GOT3 (cell line): ENCODE results near the gene DGCR2.
"Not testable (repeated sequence)": the region's sequence is repeated elsewhere in the genome, so short reads cannot be mapped to it uniquely, and the experiment has no call there.

Experiments
- DNase-seq: peaks from one replicate; lab custom pipeline; 2025; ENCODE audit warnings: mixed read lengths; lab: John Stamatoyannopoulos, UW

The DGCR2 gene

DNA sequence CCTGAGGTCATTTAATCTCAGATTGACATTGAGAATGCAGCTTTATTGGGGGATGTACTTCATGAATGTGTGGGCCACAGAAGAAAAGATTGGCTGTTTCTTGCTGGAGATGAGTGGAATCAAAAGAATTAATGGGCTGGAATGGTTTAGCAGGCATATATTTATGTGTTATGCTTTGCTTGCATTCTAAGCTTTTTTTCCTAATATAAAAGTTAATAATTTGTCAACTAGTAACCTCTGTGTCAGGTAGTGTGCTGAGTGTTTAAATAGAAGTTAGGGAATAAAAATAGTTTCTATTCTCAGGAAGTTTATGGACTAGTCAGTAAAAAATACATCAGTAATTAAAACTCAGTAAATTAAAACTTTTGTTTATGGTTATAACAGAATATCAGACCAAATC lies 118.7 kb downstream of the DGCR2 start:
- no peak for DNase-seq

DNA sequence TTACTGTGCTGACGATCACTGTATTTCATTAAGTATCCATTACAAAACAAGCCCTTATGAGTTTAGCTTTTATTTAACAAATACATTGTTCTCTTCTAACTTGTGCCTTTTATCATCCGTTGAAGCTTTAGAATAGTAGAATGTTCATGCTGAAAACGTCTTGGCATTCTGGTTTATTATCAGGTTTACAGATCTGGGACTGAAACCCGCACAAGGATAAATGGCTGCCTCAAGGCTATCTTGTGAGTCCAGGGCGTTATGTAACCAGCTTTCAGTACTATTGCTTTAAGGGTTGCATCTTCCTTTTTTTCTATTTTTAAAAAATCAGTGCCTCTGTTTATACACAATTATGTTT lies 119.6 kb downstream of the DGCR2 start:
- DNase-seq: no peak

DNA sequence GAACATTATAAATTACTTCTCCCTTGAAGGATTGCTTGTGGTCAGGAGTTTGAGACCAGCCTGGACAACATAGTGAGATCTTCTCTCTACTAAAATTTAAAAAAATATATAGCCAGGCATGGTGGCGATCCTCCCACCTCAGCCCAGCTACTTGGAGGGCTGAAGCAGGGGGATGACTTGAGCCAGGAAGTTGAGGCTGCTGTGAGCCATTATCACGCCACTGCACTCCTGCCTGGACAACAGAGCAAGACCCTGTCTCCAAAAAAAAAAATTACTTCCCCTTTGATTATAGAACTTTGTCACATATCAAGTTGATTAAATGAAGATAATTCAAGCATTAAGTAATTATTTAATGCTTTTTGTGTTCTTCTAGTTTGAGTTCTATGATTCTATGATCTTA lies 121.0 kb downstream of the DGCR2 start:
- no peak for DNase-seq

DNA sequence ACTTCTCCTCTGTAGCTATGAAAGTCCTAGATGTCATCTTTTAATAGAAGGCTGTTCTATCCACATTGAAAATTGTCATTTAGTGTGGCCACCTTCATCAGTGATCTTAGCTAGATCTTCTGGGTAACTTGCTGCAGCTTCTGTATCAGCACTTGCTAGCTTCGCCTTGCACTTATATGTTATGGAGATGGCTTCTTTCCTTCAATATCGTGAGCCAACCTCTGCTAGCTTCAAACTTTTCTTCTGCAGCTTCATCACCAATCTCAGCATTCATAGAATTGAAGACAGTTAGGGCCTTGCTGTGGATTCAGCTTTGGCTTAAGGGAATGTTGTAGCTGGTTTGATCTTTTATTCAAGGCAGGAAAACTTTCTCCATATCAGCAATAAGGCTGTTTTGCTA lies 122.1 kb downstream of the DGCR2 start:
- not testable (repeated sequence) for DNase-seq

DNA sequence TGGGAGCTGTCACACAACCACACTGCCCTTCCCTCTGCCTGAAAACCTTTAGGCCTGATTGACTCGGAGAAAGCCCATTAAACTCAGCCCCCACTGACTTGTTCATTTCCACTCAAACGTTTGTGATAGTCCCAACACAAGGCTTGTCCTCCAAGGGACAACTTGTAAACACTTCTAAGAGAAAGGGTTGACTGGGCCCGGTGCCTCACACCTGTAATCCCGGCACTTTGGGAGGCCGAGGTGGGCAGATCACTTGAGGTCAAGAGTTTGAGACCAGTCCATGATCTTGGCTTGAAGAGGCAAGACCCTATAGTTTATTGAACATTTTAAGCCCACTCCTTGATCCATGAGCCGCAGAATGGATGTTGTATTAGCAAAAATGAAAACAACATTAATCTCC lies 122.8 kb downstream of the DGCR2 start:
- DNase-seq: no peak

DNA sequence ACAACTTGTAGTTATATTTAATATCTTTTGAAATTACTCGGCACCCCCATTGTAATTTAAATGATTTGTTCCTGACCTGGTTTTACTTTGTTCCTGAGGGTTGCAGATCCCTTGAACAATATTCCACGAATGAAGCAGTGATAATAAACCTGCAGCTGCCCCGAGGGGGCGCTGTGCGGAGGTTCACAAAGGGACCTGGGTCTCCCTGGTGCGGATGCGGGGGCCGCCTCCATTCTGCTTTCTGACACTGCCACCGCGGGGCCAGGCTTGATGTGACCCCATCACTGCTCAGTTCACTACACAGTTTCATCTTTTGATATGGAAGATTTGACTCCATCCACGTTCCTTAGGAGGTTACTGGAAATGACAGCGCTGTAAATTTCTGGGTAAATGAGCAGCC lies 123.2 kb downstream of the DGCR2 start:
- DNase-seq: no peak

DNA sequence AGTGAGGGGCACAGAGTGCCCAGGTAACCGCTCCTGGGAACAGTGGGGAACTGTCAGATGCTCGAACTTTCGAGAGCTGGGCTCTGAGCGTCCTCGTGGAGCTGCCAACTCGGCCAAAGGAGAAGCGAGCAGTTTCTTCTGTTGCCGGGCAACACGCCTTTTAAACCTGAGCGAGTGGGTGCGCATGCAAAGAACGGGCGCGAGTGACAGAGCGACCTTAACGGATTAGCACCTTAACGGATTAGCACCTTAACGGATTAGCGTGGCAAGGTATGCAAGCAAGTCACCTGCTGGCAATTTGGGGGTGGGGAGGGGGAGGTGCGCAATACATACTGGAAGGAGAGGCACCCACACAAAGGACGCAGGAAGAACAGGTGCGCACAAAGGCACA lies 124.3 kb downstream of the DGCR2 start:
- no peak for DNase-seq

DNA sequence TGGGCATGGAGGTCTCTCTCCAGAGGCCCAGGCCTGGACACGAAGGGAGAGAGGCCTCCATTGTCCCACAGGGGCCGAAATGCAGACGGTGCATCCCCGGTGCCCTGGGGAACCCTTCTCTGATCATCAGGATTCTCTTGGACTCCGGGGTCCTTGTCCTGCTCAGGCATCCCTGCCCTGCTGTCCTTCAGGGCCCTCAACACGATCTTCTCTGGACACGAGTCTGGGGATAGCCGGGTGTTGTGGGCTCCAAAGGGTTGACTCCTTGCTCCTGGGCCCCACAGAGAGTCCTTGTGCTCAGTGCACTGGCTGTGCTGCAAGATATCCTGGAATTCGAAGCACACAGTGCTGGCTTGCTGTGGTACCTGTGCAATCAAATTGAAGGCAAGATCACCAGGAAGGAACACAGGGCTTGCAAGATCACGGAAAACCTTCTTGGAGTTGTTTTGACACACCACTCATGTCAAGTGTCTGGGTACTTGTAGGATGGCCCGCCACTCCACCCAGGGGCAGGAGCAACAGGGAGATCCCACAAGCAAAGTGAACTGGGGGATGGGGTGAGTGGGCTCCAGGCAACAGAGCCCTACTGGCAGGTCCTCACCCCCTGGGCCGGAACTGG lies 124.8 kb downstream of the DGCR2 start:
- no peak for DNase-seq

DNA sequence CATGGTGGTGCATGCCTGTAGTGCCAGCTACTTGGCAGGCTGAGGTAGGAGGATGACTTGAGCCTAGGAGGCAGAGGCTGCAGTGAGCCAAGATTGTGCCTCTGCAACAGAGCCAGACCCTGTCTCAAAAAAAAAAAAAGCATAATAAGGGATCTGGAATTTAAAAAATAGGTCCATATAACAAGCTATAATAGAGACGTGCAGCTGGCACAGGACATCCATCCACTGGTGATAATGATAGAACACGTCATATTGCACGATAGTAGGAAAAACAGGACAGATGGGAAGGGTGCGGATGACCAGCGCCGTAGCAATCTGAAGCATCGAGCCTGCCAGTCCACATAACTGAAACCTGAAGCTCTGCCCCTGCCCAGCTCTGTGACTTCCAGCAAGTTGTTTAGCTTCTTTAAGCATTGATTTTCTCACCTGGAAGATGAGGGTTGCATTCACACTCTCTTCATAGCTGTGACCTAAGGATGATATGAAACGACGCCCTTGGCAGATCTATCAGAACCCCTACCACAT lies 125.8 kb downstream of the DGCR2 start:
- DNase-seq: no peak

DNA sequence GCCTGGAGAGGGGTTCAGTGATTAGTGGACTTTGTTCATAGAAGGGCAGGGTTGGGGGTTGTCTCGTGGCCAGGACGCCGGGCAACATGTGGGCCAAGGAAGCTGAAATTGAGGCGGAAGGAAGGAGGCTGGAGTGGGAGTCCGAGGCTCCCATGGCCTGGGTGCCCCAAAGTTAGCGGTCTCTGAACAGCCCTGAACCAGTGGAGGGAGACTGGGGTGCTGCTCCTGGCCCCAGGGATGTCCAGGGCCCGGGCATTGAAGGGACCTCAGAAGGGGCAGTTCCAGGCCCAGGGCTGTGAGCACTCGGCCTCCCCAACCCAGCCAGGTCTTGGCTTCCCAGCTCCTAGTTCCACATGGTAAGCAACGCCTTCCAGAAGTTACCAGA lies 126.9 kb downstream of the DGCR2 start:
- DNase-seq: no peak

DNA sequence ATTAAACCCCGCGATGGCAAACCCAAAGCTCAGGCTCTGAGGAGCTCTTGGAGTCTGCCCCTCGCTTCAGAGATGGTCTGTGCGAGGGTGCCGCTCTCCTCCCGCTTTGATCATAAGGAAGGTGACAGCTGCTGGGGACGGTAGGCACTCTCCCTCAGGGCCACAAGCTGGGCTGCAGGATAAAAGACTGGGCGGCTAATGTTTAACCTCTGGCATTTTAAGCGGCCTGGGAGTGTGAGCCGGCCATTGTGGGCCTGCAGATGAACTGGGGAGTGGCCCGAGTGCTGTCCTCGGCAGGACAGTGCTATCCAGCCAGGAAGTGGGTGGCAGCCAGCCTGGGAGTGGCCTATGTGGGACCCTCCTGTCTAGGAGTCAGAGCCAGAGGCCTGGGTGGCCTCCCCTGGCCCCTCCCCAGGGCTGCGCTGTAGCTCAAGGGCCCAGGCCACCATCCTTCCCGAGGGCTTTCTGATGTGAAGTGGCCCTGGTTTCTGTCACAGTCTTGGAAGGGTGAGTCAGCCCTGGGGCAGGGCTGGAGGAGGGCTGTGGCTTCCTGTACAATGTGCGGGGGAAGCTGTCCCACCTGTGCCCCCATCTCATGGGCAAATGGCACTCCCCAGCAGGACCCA lies 127.4 kb downstream of the DGCR2 start:
- DNase-seq: no peak

DNA sequence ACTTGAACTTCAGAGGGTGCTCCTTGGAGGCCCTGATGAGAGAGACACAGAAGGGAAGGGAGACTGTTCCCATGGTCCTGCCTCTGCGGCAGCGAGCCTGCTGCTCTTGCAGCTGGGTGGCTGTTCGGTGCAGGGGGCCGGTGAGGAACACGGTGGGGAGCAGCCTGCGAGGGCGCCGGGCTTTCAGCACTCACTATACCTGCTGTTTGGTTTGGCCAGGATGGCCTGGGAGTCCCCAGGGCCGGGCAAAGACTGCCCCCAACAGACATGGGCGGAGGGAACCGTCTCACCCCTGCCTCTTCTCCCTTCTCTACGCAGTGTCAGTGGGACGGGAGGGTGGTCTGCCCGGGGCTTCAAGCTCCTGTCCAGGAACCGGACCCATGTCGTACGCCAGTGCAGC lies 128.2 kb downstream of the DGCR2 start:
- DNase-seq: no peak

DNA sequence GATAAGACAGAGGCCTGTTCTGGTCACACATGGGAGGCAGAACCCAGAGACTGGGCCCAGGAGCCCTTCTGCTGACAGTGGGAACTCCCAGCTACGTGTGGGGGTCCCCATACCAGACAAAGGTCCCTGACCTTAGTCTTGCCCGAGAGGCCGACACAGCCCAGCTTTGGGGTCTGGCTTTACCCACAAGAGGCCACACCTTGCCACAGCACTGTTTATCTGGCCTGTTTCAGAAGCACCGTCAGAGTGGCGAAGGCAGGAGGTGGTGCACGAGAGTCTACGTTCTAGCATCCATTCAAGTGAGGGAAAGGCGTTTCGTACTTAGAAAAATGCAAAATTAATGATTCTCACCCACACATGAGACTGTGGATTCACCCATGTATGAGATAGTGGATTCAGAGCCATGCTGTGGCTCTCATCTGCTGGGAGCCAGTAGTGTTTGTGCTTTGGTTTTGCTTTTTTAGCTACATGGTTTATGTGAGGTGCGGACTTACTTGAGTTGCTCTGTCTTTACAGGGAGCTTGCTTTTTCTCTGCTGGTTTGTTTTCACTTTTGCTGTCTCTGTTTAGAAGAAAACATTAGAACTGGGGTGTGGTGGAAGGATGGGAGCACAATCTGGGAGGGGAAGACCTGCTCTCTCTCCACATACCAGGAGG lies 129.5 kb downstream of the DGCR2 start:
- DNase-seq: no peak

DNA sequence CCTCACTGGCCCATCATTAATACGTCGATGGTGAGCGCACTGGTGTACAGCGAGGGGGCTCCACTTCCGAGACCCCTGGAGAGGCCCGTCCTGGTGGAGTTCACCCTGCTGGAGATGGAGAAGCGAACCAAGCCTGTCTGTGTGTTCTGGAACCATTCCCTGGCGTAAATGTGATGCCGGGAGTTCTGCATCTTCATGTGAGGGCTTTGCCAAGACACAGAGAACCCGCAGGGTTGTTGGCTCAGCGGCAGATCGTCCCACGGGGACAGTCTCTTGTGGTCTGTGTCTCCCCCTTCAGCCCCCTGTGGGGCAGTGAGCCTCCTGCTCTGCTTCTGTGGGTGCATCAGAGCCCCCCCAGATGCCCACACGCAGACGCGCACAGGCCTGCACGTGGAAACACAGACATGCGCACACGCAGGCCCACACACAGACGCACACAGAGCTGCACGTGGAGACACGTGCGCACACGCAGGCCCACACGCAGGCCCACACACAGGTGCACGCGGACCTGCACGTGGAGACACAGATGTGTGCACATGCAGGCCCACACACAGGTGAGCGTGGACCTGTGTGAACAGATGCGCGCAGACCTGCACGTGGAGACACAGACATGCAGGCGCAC lies 130.3 kb downstream of the DGCR2 start:
- DNase-seq: no peak

DNA sequence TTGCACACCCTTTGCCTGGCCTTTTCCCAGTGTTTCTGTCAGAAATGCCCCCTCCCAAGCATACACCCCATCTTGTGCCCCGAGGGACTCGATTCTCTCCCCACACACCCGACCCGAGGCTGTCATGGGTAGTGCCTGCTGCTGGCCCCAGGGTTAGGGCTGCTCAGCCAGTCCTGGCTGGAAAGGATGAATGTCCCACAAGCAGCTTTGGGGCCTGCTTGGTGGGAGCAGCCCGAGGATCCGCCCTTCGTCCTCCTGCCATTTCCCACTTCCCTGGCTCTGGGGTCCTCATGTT lies 131.1 kb downstream of the DGCR2 start:
- DNase-seq: no peak

DNA sequence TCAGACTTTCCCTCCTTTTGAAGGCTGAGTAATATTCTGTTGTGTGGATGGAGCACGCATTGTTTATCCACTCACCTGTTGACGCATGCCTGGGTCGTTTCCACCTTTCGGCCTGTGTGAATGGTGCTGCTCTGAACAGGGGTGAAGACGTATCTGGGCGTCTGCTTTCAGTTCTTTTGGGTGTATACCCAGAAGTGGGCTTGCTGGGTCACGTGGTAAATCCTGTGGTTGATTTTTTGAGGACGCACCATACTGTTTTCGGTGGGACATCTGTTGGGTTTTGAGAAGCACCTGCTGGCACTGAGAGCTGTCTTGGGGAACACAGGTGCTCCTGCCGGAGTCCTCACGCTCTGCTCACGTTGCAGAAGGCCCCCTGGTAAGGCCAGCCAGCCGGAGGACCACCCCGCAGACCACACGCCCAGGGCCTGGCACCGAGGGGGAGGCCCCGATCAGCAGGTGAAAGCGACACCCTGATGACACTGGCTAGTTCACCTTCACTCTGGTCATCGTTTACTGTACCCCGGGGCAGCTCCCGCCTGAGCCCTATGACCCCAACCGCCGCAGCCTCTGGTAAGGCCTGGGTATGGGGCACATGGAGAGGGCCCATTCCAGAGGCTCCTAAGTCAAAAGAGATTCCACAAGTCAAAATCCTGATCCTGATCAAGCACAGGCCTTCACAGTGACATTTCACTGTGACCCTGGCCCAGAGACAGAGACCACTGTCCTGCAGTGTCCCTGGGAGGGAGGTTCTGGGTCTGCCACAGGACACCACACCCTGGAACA lies 131.7 kb downstream of the DGCR2 start:
- DNase-seq: no peak

DNA sequence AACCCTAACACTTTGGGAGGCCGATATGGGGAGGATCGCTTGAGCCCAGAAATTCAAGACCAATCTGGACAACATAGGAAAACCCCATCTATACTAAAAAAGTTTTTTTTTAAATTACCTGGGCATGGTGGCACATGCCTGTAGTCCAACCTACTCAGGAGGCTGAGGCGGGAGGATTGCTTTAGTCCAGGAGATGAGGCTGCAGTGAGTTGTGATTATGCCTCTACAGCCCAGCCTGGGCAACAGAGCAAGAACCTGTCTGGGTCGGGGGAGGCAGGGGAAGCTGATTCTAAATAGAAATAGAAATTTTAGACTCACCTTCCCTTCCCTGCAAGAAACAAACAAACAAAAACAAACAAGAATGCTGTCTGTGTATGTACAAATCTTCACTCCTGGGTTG lies 133.3 kb downstream of the DGCR2 start:
- no peak for DNase-seq

DNA sequence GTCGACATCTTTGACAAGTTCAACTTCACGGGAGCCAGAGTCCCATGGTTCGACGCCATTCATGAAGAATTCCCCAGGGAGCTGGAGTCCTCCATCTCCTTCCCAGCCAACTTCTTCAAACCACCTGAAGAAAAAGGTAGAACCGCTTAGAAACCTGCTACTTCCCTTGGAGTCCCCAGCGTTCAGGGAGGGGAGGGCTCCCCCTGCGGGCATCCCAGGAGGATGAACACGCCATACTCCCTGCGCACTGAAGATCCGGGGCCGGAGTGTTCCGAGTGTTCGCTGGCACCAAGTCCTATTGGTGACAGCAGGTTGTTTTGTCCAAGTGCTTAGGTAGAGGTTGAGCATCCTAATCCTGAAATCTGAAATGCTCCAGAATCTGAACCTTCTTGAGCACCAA lies 134.4 kb downstream of the DGCR2 start:
- no peak for DNase-seq

DNA sequence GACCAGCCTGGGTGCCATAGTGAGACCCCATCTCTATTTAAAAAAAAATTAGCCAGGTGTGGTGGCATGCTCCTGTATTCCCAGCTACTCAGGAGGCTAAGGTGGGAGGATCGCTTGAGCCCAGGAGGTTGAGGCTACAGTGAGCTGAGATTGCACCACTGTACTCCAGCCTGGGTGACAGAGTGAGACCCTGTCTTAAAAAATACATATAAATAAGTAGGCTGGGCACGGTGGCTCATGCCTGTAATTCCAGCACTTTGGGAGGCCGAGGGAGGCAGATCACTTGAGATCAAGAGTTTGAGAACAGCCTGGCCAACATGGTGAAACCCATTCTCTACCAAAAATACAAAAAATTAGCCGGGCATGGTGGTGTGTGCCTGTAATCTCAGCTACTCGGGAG lies 135.1 kb downstream of the DGCR2 start:
- not testable (repeated sequence) for DNase-seq
